Pulmonary artery endothelial cell (primary cell): ENCODE measurements around the gene BRK1. TPM values are rescaled to one million over a fixed set of nuclear protein-coding genes. Genes with fewer than 3 reads are reported as not detected.
"Not testable (repeated sequence)": the region's sequence is repeated elsewhere in the genome, so short reads cannot be mapped to it uniquely, and the experiment has no call there.

Source experiments
- DNase-seq: peaks from one replicate; pipeline ENCODE4 v3.0.0-alpha.2; 2011; ENCODE audit warnings: low read depth, low spot score
- total RNA-seq: library from RNA; depleted of rRNA; stranded (reverse); fragments of >200 nt; gene quantifications from 2 replicates; pipeline ENCODE4 v1.2.3, GENCODE V29; 2014

The BRK1 gene
- total RNA-seq, 1 donor from 2014 or later: 170 TPM

- DNase-seq: not testable (repeated sequence)
Observed at GRCh38 chr3:10176150-10176549, 60.7 kb downstream of the BRK1 start.

Other genes with a start within 250 kb of the BRK1 start
- not detected in 2 replicates for gene CIDEC, start 235.4 kb upstream of the BRK1 start, total RNA-seq
- gene JAGN1, start 225.1 kb upstream of the BRK1 start, total RNA-seq: 29.0 and 35.3 TPM in 2 replicates
- 0.07 and 0.14 TPM in 2 replicates for gene IL17RE, start 212.8 kb upstream of the BRK1 start, total RNA-seq
- gene IL17RC, start 198.6 kb upstream of the BRK1 start, total RNA-seq: 18.3 and 18.7 TPM in 2 replicates
- gene CRELD1, start 181.8 kb upstream of the BRK1 start, total RNA-seq: 29.1 and 41.7 TPM in 2 replicates
- gene PRRT3, start 163.3 kb upstream of the BRK1 start, total RNA-seq: 0.88 and 1.1 TPM in 2 replicates
- 44.2 and 100 TPM in 2 replicates for gene EMC3, start 128.8 kb upstream of the BRK1 start, total RNA-seq
- gene FANCD2, start 89.2 kb upstream of the BRK1 start, total RNA-seq: 22.0 and 34.0 TPM in 2 replicates
- not detected in 2 replicates for gene FANCD2OS, start 7.4 kb upstream of the BRK1 start, total RNA-seq
- gene VHL, start 26.1 kb downstream of the BRK1 start, total RNA-seq: 39.0 and 42.8 TPM in 2 replicates
- 26.1 and 29.4 TPM in 2 replicates for gene IRAK2, start 49.2 kb downstream of the BRK1 start, total RNA-seq
- 13.5 and 15.3 TPM in 2 replicates for gene TATDN2, start 132.8 kb downstream of the BRK1 start, total RNA-seq
- gene GHRL, start 177.3 kb downstream of the BRK1 start, total RNA-seq: not detected in 2 replicates
- gene SEC13, start 205.4 kb downstream of the BRK1 start, total RNA-seq: 451 and 492 TPM in 2 replicates